Activated CD8-positive, alpha-beta T cell treated with anti-CD3 and anti-CD28 coated beads for 36 hours (primary cell): ENCODE results near the gene CDKN1B. TPM values are rescaled to one million over a fixed set of nuclear protein-coding genes. Genes with fewer than 3 reads are reported as not detected.

Experiments used
- ATAC-seq: fragments of 200-7000 bp; cut with Tn5 transposase; one replicate; pipeline ENCODE4 v1.10.0; 2021; ENCODE audit warnings: mild to moderate bottlenecking, moderate library complexity
- CTCF ChIA-PET: fragments of 350-600 bp; sonication (Branson Sonifier 250); formaldehyde crosslinking; loops from one replicate; lab custom pipeline; 2021; ENCODE audit warnings: antibody characterized with exemption; lab: Charles Lee
- POLR2A ChIA-PET: fragments of 350-600 bp; sonication (Branson Sonifier 250); formaldehyde crosslinking; loops from one replicate; lab custom pipeline; 2021; ENCODE audit warnings: antibody characterized with exemption; lab: Charles Lee
- DNase-seq: peaks from one replicate; pipeline ENCODE4 v3.0.0-alpha.2; 2020
- H3K27ac Mint-ChIP-seq: one replicate; pipeline ENCODE4 v1.8.0; 2021; ENCODE audit warnings: mild to moderate bottlenecking, mixed read lengths
- H3K27me3 Mint-ChIP-seq: one replicate; pipeline ENCODE4 v1.8.0; 2021; ENCODE audit warnings: mixed read lengths
- H3K36me3 Mint-ChIP-seq: one replicate; pipeline ENCODE4 v1.8.0; 2021; ENCODE audit warnings: low read depth, mixed read lengths
- H3K4me1 Mint-ChIP-seq: one replicate; pipeline ENCODE4 v1.8.0; 2021; ENCODE audit warnings: low read depth, mixed read lengths
- H3K4me3 Mint-ChIP-seq: one replicate; pipeline ENCODE4 v1.8.0; 2021; ENCODE audit warnings: mild to moderate bottlenecking, moderate library complexity, mixed read lengths
- H3K9me3 Mint-ChIP-seq: one replicate; pipeline ENCODE4 v1.8.0; 2021; ENCODE audit warnings: mixed read lengths
- intact Hi-C: fragments of 100-400 bp; cut with micrococcal nuclease; formaldehyde crosslinking; loops from one replicate; pipeline ENCODE4 v1.10.0; 2022
- total RNA-seq, 2 experiments: library from RNA; stranded (reverse); gene quantifications; one replicate each; pipeline ENCODE4 v1.2.3, GENCODE V29; 2021
- TF ChIP-seq, protein P1 (sequence below): fragments of 200-600 bp; IDR thresholded peaks from one replicate; pipeline ENCODE4 v1.8.0; 2022; ENCODE audit warnings: antibody characterized with exemption, mild to moderate bottlenecking

The CDKN1B gene
- total RNA-seq, 2 experiments from 2014 or later = 39.9 to 40.8 TPM

DNA sequence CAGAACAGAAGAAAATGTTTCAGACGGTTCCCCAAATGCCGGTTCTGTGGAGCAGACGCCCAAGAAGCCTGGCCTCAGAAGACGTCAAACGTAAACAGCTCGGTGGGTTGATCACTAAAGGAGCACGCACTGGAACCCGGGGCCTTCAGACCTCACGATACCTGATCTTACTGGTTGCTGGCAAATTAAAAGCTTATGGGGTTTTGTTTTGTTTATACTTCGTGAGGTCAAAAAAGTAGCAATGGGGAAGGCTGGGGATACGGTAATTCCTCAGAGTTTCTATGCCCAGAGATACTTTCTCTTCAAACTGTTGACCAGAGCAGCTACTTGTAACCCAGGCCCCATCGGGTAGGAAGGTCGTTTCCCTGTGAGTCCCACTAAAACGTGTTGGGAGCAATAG is 1.7 kb downstream of the CDKN1B start:
- intact Hi-C loops = no loop called here

GRCh38 chr12:12719496-12719895 is 2.3 kb downstream of the CDKN1B start:
- Mint-ChIP-seq H3K9me3 (no peaks in the 10 kb centered on the region), H3K4me1 (peaks cover 29% of the 10 kb centered on the region), H3K27me3 (no peaks in the 10 kb centered on the region), H3K27ac (peak overlapping the region; percentile 98), H3K36me3 (peaks cover 62% of the 10 kb centered on the region), H3K4me3 (peak overlapping the region; percentile 86)
- no peak for ATAC-seq
- ChIA-PET CTCF (interaction anchor here (1.0 to 2.2 kb wide), 4 partner anchors 13 to 21 kb away, joined by 3 to 28 read pairs (median 4); no protein-coding TSS in a partner anchor), POLR2A (interaction anchor here (0.9 to 9.8 kb wide), 5 partner anchors 17 to 362 kb away, joined by 3 to 151 read pairs (median 7); partner anchors contain the start of genes BORCS5 and GPR19)
- intact Hi-C loops = no loop called here
- DNase-seq = peak; percentile 31
- TF ChIP-seq, protein P1, sequence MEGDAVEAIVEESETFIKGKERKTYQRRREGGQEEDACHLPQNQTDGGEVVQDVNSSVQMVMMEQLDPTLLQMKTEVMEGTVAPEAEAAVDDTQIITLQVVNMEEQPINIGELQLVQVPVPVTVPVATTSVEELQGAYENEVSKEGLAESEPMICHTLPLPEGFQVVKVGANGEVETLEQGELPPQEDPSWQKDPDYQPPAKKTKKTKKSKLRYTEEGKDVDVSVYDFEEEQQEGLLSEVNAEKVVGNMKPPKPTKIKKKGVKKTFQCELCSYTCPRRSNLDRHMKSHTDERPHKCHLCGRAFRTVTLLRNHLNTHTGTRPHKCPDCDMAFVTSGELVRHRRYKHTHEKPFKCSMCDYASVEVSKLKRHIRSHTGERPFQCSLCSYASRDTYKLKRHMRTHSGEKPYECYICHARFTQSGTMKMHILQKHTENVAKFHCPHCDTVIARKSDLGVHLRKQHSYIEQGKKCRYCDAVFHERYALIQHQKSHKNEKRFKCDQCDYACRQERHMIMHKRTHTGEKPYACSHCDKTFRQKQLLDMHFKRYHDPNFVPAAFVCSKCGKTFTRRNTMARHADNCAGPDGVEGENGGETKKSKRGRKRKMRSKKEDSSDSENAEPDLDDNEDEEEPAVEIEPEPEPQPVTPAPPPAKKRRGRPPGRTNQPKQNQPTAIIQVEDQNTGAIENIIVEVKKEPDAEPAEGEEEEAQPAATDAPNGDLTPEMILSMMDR = no peak

More for the DNA sequence above, 1.7 kb downstream of the CDKN1B start:
- ATAC-seq (no peak), DNase-seq (peak; percentile 64)
- H3K36me3 Mint-ChIP-seq = peaks cover 62% of the 10 kb centered on the region
- peak overlapping the region; percentile 86 for H3K4me3 Mint-ChIP-seq
- peaks cover 34% of the 10 kb centered on the region for H3K4me1 Mint-ChIP-seq
- ChIA-PET POLR2A (interaction anchor here (0.9 to 9.8 kb wide), 7 partner anchors 17 to 1676 kb away, joined by 3 to 151 read pairs (median 3); partner anchors contain the start of genes BORCS5 and GPR19), CTCF (interaction anchor here (1.0 to 2.2 kb wide), 3 partner anchors 17 to 20 kb away, joined by 3 to 28 read pairs (median 4); no protein-coding TSS in a partner anchor)
- H3K9me3 Mint-ChIP-seq = no peaks in the 10 kb centered on the region
- TF ChIP-seq, protein P1 = no peak
- H3K27ac Mint-ChIP-seq = peak overlapping the region; percentile 98
- H3K27me3 Mint-ChIP-seq = no peaks in the 10 kb centered on the region

DNA sequence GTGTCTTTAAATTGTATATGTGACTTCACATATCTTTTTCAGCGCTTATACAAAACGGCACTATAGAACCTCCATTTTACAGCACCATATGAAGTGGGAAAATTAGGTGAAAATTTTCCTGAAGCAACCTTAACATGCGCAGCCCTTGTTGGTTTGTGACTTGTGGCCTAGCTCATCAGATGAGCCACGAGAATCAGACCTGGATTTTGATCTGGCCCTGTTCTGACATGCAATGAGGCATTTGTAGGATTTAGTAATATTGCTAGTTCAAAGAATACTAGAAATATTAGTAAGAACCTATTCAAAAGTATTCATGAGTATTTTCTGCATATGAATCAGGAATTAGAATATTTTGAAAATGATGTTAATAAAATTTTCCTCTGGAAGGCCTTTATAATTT is 2.9 kb downstream of the CDKN1B start:
- Mint-ChIP-seq H3K4me1 (peaks cover 24% of the 10 kb centered on the region), H3K27me3 (no peaks in the 10 kb centered on the region), H3K4me3 (peak overlapping the region; percentile 86), H3K27ac (peak overlapping the region; percentile 98), H3K9me3 (no peaks in the 10 kb centered on the region), H3K36me3 (peaks cover 63% of the 10 kb centered on the region)
- intact Hi-C loops = no loop called here
- ATAC-seq = no peak
- TF ChIP-seq, protein P1 = no peak
- no peak for DNase-seq
- CTCF ChIA-PET = interaction anchor here (1.0 to 2.2 kb wide), 4 partner anchors 13 to 19 kb away, joined by 3 to 28 read pairs (median 4); no protein-coding TSS in a partner anchor
- POLR2A ChIA-PET = interaction anchor here (1.1 to 9.8 kb wide), 4 partner anchors 16 to 363 kb away, joined by 3 to 151 read pairs (median 12); partner anchors contain the start of genes BORCS5 and GPR19

DNA sequence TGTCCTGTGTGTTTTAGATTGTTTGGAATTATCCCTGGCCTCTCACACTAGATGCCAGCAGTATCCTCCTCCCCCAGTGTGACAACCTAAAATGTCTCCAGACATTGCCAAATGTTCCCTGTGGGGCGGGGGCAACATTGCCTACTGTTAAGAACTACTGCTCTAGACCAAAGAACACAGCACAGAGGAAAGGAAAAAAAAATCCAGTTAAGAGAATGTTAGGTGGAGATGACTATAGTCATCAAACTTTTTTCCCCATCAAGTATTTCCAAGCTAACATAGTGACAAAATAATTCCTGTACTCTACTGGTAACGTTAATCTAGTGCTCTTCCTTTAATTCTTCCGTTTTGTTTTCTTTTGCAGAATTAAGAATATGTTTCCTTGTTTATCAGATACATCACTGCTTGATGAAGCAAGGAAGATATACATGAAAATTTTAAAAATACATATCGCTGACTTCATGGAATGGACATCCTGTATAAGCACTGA is 3.5 kb downstream of the CDKN1B start:
- ChIA-PET CTCF (interaction anchor here (1.4 kb wide), 1 partner anchor 16 kb away, joined by 5 read pairs; no protein-coding TSS in a partner anchor), POLR2A (interaction anchor here (0.6 to 9.8 kb wide), 6 partner anchors 15 to 992 kb away, joined by 3 to 151 read pairs (median 14); partner anchors contain the start of genes BORCS5, DUSP16 and GPR19)
- H3K4me1 Mint-ChIP-seq = peaks cover 21% of the 10 kb centered on the region
- ATAC-seq = no peak
- peak overlapping the region; percentile 98 for H3K27ac Mint-ChIP-seq
- peak overlapping the region; percentile 86 for H3K4me3 Mint-ChIP-seq
- H3K9me3 Mint-ChIP-seq = no peaks in the 10 kb centered on the region
- peaks cover 65% of the 10 kb centered on the region for H3K36me3 Mint-ChIP-seq
- no peak for DNase-seq
- no peaks in the 10 kb centered on the region for H3K27me3 Mint-ChIP-seq
- intact Hi-C loops = no loop called here
- TF ChIP-seq, protein P1 = no peak
